Immature natural killer cell (primary cell): ENCODE measurements around the gene CLDN9. TPM values are rescaled to one million over a fixed set of nuclear protein-coding genes. Genes with fewer than 3 reads are reported as not detected.

ENCODE experiments used
- DNase-seq, 3 donors: peaks; one replicate each; pipeline ENCODE4 v3.0.0; 2022; ENCODE audit warnings: mixed read lengths in 1 of 3
- H3K27ac Mint-ChIP-seq, 6 donors: one replicate each; pipeline ENCODE4 v1.8.0; 2020; ENCODE audit warnings: mixed read lengths in 6 of 6, mild to moderate bottlenecking in 5 of 6, inconsistent platforms in 4 of 6, moderate library complexity in 3 of 6
- H3K27me3 Mint-ChIP-seq, 3 donors: one replicate each; pipeline ENCODE4 v1.8.0; 2020 to 2021; ENCODE audit warnings: low read depth in 3 of 3, mild to moderate bottlenecking in 3 of 3, mixed read lengths in 3 of 3, moderate library complexity in 3 of 3, inconsistent platforms in 1 of 3
- H3K36me3 Mint-ChIP-seq, 3 donors: one replicate each; pipeline ENCODE4 v1.8.0; 2020; ENCODE audit warnings: mixed read lengths in 3 of 3, inconsistent platforms in 2 of 3, mild to moderate bottlenecking in 2 of 3
- H3K4me1 Mint-ChIP-seq, 2 donors: one replicate each; pipeline ENCODE4 v1.8.0; 2020; ENCODE audit warnings: inconsistent platforms in 2 of 2, mild to moderate bottlenecking in 2 of 2, mixed read lengths in 2 of 2, moderate library complexity in 1 of 2
- H3K4me3 Mint-ChIP-seq, 5 donors: one replicate each; pipeline ENCODE4 v1.8.0; 2020; ENCODE audit warnings: mild to moderate bottlenecking in 5 of 5, mixed read lengths in 5 of 5, inconsistent platforms in 3 of 5, moderate library complexity in 3 of 5
- H3K9me3 Mint-ChIP-seq, 6 donors: one replicate each; pipeline ENCODE4 v1.8.0; 2020; ENCODE audit warnings: mild to moderate bottlenecking in 6 of 6, mixed read lengths in 6 of 6, inconsistent platforms in 4 of 6, moderate library complexity in 3 of 6
- polyA plus RNA-seq, 3 donors: library from polyadenylated mRNA; unstranded; fragments of 300-500 nt; fragmentation: Illumina TruSeq; gene quantifications; one replicate each; pipeline ENCODE4 v1.2.3, GENCODE V29; 2021

Gene CLDN9
- polyA plus RNA-seq, 3 donors from 2014 or later, result not detected

DNA sequence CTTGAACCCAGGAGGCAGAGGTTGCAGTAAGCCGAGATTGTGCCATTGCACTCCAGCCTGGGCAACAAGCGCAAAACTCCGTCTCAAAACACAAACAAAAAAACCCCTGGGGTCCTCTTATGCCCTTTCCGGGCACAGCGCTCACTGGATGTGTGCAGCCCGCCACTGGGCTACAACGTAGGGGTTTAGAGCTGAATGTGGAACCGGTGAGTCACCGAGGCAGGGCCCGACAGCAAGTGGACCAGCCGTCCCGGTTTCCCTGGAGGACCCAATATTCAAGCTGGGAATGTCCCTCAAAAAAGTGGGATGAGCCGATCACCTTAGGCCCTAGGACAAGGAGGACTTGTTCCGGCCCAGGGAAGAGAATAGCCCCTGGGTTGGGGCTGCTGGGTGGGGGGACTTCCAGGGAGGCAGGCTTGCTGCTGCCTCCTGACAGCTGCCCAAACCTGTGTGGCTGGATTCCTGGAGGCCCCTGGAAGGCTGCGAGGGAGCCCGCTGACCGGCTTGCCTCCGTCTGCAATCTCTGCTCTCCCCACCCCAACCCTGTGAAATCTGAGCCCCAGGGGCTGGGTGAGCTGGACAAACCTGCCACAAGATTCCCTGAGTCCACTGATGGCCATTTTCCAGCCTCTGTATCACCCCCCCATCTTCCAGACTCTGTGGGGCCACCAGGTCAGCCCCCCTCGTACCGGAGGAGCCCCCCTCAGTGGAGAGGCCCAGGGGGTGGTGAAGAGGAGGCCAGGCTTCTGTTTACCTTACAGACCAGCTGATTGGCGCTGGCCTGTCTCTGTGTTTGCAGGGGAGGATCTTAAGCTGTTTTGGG lies 2.9 kb upstream of the CLDN9 start:
- Mint-ChIP-seq H3K36me3 (no peaks in the 10 kb centered on the region), H3K4me3 (no peak overlapping the region), H3K27ac (no peak overlapping the region), H3K9me3 (no peaks in the 10 kb centered on the region), H3K4me1 (peaks cover 22 to 28% of the 10 kb centered on the region in 2 donors), H3K27me3 (peaks cover 0 to 11% (median 8%) of the 10 kb centered on the region in 3 donors)
- DNase-seq, result no peak

DNA sequence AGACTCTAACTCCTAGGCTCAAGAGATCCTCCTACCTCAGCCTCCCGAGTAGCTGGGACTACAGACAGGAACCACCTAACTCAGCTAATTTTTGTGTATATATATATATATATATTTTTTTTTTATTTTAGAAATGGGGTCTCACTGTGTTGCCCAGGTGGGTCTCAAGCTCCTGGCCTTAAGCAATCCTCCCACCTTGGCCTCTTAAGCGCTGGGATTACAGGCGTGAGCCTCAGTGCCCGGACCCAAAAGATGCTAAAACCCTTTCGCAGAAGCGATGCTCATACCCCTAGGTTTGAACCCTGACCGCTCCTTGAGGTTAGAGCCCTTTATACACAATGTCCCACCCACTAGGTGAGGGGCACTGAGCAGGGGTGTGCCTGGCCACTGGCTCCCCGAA lies 2.2 kb upstream of the CLDN9 start:
- H3K27me3 Mint-ChIP-seq, result peaks cover 0 to 11% (median 5%) of the 10 kb centered on the region in 3 donors
- no peaks in the 10 kb centered on the region for H3K36me3 Mint-ChIP-seq
- H3K27ac Mint-ChIP-seq, result no peak overlapping the region

GRCh38 chr16:3012246-3012645 lies 477 bp upstream of the CLDN9 start:
- H3K27ac Mint-ChIP-seq, result no peak overlapping the region
- no peaks in the 10 kb centered on the region for H3K9me3 Mint-ChIP-seq
- H3K36me3 Mint-ChIP-seq, result no peaks in the 10 kb centered on the region
- no peak for DNase-seq
- H3K27me3 Mint-ChIP-seq, result peaks cover 4 to 17% (median 9%) of the 10 kb centered on the region in 3 donors
- peaks cover 15 to 17% of the 10 kb centered on the region in 2 donors for H3K4me1 Mint-ChIP-seq
- H3K4me3 Mint-ChIP-seq, result no peak overlapping the region

More for the DNA sequence above, 2.2 kb upstream of the CLDN9 start:
- Mint-ChIP-seq H3K4me3 (no peak overlapping the region), H3K9me3 (no peaks in the 10 kb centered on the region), H3K4me1 (peaks cover 22 to 26% of the 10 kb centered on the region in 2 donors)
- no peak for DNase-seq

- Mint-ChIP-seq H3K27me3 (peaks cover 6 to 11% (median 9%) of the 10 kb centered on the region in 3 donors), H3K4me3 (no peak overlapping the region), H3K27ac (no peak overlapping the region), H3K4me1 (peaks cover 2 to 5% of the 10 kb centered on the region in 2 donors), H3K9me3 (no peaks in the 10 kb centered on the region), H3K36me3 (no peaks in the 10 kb centered on the region)
- no peak for DNase-seq
Measured at GRCh38 chr16:3013491-3013951, 798 bp downstream of the CLDN9 start.

DNA sequence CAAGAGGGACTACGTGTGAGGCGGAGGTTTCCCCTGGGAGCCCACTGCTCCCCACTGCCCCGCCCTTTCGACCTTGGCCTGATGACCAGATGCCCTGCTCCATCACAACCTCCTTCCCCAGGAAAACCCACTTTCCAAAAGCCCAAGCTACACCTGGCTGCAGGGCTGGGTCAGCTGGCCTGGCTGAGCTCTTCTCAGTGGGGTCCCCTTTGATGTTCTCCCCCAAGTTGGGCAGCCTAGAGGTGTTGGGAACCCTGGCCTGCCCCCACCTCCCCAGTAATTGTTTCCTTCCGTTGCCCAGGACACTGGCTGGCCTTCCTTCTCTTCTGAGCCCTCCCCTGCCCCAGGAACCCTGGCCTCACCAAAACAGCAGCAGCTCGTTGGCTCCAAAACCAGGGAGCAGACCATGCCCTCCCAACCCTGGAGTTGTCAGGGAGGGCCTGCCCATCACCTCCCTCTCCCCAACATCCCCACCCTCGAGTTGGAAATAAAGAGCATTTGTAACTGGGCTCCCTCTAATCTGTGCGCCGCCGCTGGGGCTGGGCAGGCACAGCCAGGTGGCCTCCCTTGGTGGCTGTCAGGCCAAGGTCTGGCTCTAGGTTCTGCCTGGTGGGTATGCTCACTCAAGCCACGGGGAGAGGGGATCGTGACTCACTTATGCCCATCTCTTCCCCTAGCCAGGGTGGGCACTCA lies 1.4 kb downstream of the CLDN9 start:
- no peak for DNase-seq

GRCh38 chr16:3014971-3015370 lies 2.2 kb downstream of the CLDN9 start:
- H3K27me3 Mint-ChIP-seq, result peaks cover 8 to 10% (median 10%) of the 10 kb centered on the region in 3 donors
- H3K27ac Mint-ChIP-seq, result no peak overlapping the region
- no peaks in the 10 kb centered on the region for H3K9me3 Mint-ChIP-seq
- H3K4me1 Mint-ChIP-seq, result peaks cover 3 to 6% of the 10 kb centered on the region in 2 donors
- no peak for DNase-seq
- no peak overlapping the region for H3K4me3 Mint-ChIP-seq
- H3K36me3 Mint-ChIP-seq, result no peaks in the 10 kb centered on the region

More for the DNA sequence above, 1.4 kb downstream of the CLDN9 start:
- no peak overlapping the region for H3K27ac Mint-ChIP-seq
- no peaks in the 10 kb centered on the region for H3K9me3 Mint-ChIP-seq
- no peaks in the 10 kb centered on the region for H3K36me3 Mint-ChIP-seq
- peaks cover 6 to 10% (median 9%) of the 10 kb centered on the region in 3 donors for H3K27me3 Mint-ChIP-seq
- H3K4me3 Mint-ChIP-seq, result no peak overlapping the region
- H3K4me1 Mint-ChIP-seq, result peaks cover 0 to 1% of the 10 kb centered on the region in 2 donors

DNA sequence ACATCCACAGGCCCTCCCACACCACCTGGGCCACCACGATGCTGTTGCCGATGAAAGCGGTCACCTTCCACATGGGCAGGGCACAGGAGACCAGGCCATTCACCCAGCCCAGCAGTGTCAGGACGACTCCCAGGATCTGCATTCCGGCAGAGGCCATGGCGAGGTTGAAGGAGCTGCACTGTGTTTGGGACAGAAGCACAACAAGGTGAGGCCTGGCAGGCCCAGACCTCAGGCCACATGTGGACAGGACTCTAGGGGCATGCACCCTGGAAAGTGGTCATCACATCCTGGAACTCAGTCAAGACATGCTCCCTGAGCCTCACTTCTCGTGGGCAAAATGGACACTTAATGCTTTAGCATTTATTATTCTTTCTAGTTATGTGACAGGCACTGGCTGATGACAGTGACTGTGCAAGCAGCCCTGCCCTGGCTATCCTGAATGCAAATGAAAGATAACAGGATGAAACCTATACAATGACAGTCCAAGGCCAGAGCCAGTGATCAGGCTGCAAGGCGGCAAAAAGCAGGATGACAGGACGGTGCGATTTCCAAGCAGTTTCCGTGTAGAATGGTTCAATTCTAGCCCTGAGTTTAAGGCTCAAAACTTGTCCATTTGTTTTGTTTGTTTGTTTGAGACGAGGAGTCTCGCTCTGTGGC lies 3.3 kb downstream of the CLDN9 start:
- Mint-ChIP-seq H3K4me1 (peaks cover 11% of the 10 kb centered on the region in 2 donors), H3K27ac (no peak overlapping the region), H3K9me3 (no peaks in the 10 kb centered on the region), H3K36me3 (no peaks in the 10 kb centered on the region), H3K4me3 (no peak overlapping the region), H3K27me3 (peaks cover 9 to 11% (median 10%) of the 10 kb centered on the region in 3 donors)
- DNase-seq, result no peak

DNA sequence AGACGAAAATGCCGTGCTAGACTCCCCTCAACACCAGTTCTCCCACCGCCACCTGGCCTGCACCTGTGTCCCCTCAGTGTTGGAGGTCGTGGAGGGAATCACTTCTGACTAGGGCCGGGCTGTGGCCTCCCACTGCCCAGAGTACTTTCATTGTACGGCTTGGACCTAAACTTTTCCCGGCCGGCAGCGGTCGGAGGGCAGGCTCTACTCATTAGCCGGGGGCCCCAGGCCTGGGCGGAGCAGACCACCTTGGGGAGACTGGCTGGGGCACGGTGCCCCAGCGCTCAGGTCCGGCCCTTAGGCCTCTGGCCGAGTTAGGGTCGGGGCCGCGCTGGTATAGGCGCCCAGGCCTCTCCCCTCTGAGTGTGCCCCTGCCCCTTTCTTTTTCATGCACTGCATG lies 4.6 kb downstream of the CLDN9 start:
- DNase-seq, result no peak
- H3K27ac Mint-ChIP-seq, result no peak overlapping the region
- H3K27me3 Mint-ChIP-seq, result peaks cover 6 to 16% (median 13%) of the 10 kb centered on the region in 3 donors
- H3K36me3 Mint-ChIP-seq, result no peaks in the 10 kb centered on the region
- no peaks in the 10 kb centered on the region for H3K9me3 Mint-ChIP-seq
- peaks cover 24% of the 10 kb centered on the region in 2 donors for H3K4me1 Mint-ChIP-seq
- H3K4me3 Mint-ChIP-seq, result no peak overlapping the region

- peak within 1 kb of the TSS in 1 of 5 donors; percentile 25 for H3K4me3 Mint-ChIP-seq
Measured at GRCh38 chr16:3017794-3018506, 5.2 kb downstream of the CLDN9 start, which contains the start of gene CLDN6. Gene CLDN6, minus strand, starts transcription at chr16:3018183. Its CDS starts 2,162 bp downstream, at chr16:3016021.

GRCh38 chr16:3019594-3020246 lies 7.0 kb downstream of the CLDN9 start:
- no peak for DNase-seq
- peaks cover 0 to 3% (median 3%) of the 10 kb centered on the region in 3 donors for H3K36me3 Mint-ChIP-seq
- H3K4me1 Mint-ChIP-seq, result peaks cover 43 to 45% of the 10 kb centered on the region in 2 donors

More at GRCh38 chr16:3017794-3018506, 5.2 kb downstream of the CLDN9 start, which contains the start of gene CLDN6:
- no peaks in the 10 kb centered on the region for H3K36me3 Mint-ChIP-seq
- H3K27me3 Mint-ChIP-seq, result peaks cover 6 to 16% (median 13%) of the 10 kb centered on the region in 3 donors
- peaks cover 30% of the 10 kb centered on the region in 2 donors for H3K4me1 Mint-ChIP-seq
- no peak within 1 kb of the TSS for H3K27ac Mint-ChIP-seq
- DNase-seq, result no peak
- H3K9me3 Mint-ChIP-seq, result no peaks in the 10 kb centered on the region

DNA sequence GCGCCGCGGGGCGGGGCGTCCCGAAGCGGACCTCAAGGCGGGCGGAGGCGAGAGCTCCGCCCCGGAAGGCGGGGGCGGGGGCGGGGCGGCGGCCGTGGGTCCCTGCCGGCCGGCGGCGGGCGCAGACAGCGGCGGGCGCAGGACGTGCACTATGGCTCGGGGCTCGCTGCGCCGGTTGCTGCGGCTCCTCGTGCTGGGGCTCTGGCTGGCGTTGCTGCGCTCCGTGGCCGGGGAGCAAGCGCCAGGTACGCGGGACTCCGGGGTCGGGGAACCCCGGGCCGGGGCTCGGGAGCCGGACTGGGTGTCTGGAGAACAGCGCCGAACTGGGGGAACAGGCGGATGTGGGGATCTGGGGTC lies 7.5 kb downstream of the CLDN9 start, which contains the start of gene TNFRSF12A:
Gene TNFRSF12A, plus strand, starts transcription at position 122 of the 357 bp plus-strand sequence. Its CDS starts 30 bp downstream, at position 152.
- peaks cover 8 to 17% (median 12%) of the 10 kb centered on the region in 3 donors for H3K27me3 Mint-ChIP-seq
- peaks cover 0 to 3% (median 3%) of the 10 kb centered on the region in 3 donors for H3K36me3 Mint-ChIP-seq
- H3K4me1 Mint-ChIP-seq, result peaks cover 43 to 45% of the 10 kb centered on the region in 2 donors
- peak; percentile 72 to 79 (median 76) for DNase-seq
- no peaks in the 10 kb centered on the region for H3K9me3 Mint-ChIP-seq
- H3K27ac Mint-ChIP-seq, result peak within 1 kb of the TSS; percentile 66 to 96 (median 88)
- peak within 1 kb of the TSS; percentile 90 to 94 (median 93) for H3K4me3 Mint-ChIP-seq

More at GRCh38 chr16:3019594-3020246, 7.0 kb downstream of the CLDN9 start:
- Mint-ChIP-seq H3K27ac (peak overlapping the region; percentile 17 to 86 (median 80)), H3K9me3 (no peaks in the 10 kb centered on the region), H3K4me3 (peak overlapping the region; percentile 85 to 93 (median 90)), H3K27me3 (peaks cover 8 to 17% (median 12%) of the 10 kb centered on the region in 3 donors)
